Adipocyte (in vitro differentiated cells): ENCODE measurements around the gene ARPP21.

ENCODE experiments used
- DNase-seq: peaks from one replicate; pipeline ENCODE4 v3.0.0-alpha.2; 2015; ENCODE audit warnings: low read depth
- H3K27me3 ChIP-seq: replicated peaks from 2 replicates; pipeline ENCODE4 v1.7.0; 2013; ENCODE audit warnings: mild to moderate bottlenecking, low read length, moderate library complexity; ENCODE audit not compliant: control insufficient read depth, insufficient read depth
- H3K36me3 ChIP-seq: 2 replicates; pipeline ENCODE4 v1.7.0; 2013; ENCODE audit warnings: low read length, mild to moderate bottlenecking, moderate library complexity; ENCODE audit not compliant: control insufficient read depth, insufficient read depth, severe bottlenecking
- H3K4me1 ChIP-seq: 2 replicates; pipeline ENCODE4 v1.7.0; 2013; ENCODE audit warnings: mild to moderate bottlenecking, low read length, moderate library complexity; ENCODE audit not compliant: control insufficient read depth, insufficient read depth
- H3K4me3 ChIP-seq: 2 replicates; pipeline ENCODE4 v1.7.0; 2013; ENCODE audit warnings: mild to moderate bottlenecking, low read length, moderate library complexity
- H3K9ac ChIP-seq: 2 replicates; pipeline ENCODE4 v1.7.0; 2013; ENCODE audit warnings: mild to moderate bottlenecking, low read length, moderate library complexity
- H3K9me3 ChIP-seq: 2 replicates; pipeline ENCODE4 v1.7.0; 2013; ENCODE audit warnings: mild to moderate bottlenecking, low read length, moderate library complexity; ENCODE audit not compliant: control insufficient read depth

Gene ARPP21

GRCh38 chr3:35761311-35761710, 122.0 kb downstream of the ARPP21 start:
- no peaks in the 10 kb centered on the region for H3K9me3 ChIP-seq
- H3K9ac ChIP-seq: no peak overlapping the region
- DNase-seq: no peak
- no peaks in the 10 kb centered on the region for H3K36me3 ChIP-seq
- no peaks in the 10 kb centered on the region for H3K27me3 ChIP-seq
- H3K4me3 ChIP-seq: no peak overlapping the region
- no peaks in the 10 kb centered on the region for H3K4me1 ChIP-seq

- Histone ChIP-seq H3K27me3 (peaks cover 7% of the 10 kb centered on the region), H3K36me3 (no peaks in the 10 kb centered on the region), H3K9ac (no peak overlapping the region), H3K4me1 (no peaks in the 10 kb centered on the region), H3K4me3 (no peak overlapping the region), H3K9me3 (no peaks in the 10 kb centered on the region)
- DNase-seq: no peak
Measured at GRCh38 chr3:35772381-35773015, 133.2 kb downstream of the ARPP21 start.

GRCh38 chr3:35773417-35773816, 134.1 kb downstream of the ARPP21 start:
- Histone ChIP-seq H3K4me1 (no peaks in the 10 kb centered on the region), H3K9me3 (no peaks in the 10 kb centered on the region), H3K27me3 (peaks cover 7% of the 10 kb centered on the region), H3K36me3 (no peaks in the 10 kb centered on the region), H3K9ac (no peak overlapping the region), H3K4me3 (no peak overlapping the region)
- no peak for DNase-seq

GRCh38 chr3:35776346-35776745, 137.0 kb downstream of the ARPP21 start:
- no peak for DNase-seq
- no peaks in the 10 kb centered on the region for H3K4me1 ChIP-seq

GRCh38 chr3:35777065-35777464, 137.7 kb downstream of the ARPP21 start:
- Histone ChIP-seq H3K9me3 (no peaks in the 10 kb centered on the region), H3K9ac (no peak overlapping the region), H3K4me1 (no peaks in the 10 kb centered on the region)

More at GRCh38 chr3:35776346-35776745, 137.0 kb downstream of the ARPP21 start:
- H3K36me3 ChIP-seq: no peaks in the 10 kb centered on the region
- no peak overlapping the region for H3K4me3 ChIP-seq
- peaks cover 4% of the 10 kb centered on the region for H3K27me3 ChIP-seq
- H3K9me3 ChIP-seq: no peaks in the 10 kb centered on the region
- no peak overlapping the region for H3K9ac ChIP-seq

GRCh38 chr3:35777563-35778554, 138.5 kb downstream of the ARPP21 start:
- H3K36me3 ChIP-seq: no peaks in the 10 kb centered on the region
- peaks cover 4% of the 10 kb centered on the region for H3K27me3 ChIP-seq
- no peaks in the 10 kb centered on the region for H3K9me3 ChIP-seq
- no peaks in the 10 kb centered on the region for H3K4me1 ChIP-seq
- H3K9ac ChIP-seq: no peak overlapping the region
- peak; percentile 39 for DNase-seq
- no peak overlapping the region for H3K4me3 ChIP-seq

More at GRCh38 chr3:35777065-35777464, 137.7 kb downstream of the ARPP21 start:
- DNase-seq: no peak
- Histone ChIP-seq H3K36me3 (no peaks in the 10 kb centered on the region), H3K27me3 (peaks cover 4% of the 10 kb centered on the region), H3K4me3 (no peak overlapping the region)

- no peaks in the 10 kb centered on the region for H3K4me1 ChIP-seq
- no peak overlapping the region for H3K4me3 ChIP-seq
- H3K27me3 ChIP-seq: no peaks in the 10 kb centered on the region
- H3K9ac ChIP-seq: no peak overlapping the region
- H3K36me3 ChIP-seq: no peaks in the 10 kb centered on the region
- H3K9me3 ChIP-seq: no peaks in the 10 kb centered on the region
- DNase-seq: no peak
Measured at GRCh38 chr3:35779611-35780010, 140.3 kb downstream of the ARPP21 start.

GRCh38 chr3:35780800-35781199, 141.5 kb downstream of the ARPP21 start:
- Histone ChIP-seq H3K9ac (no peak overlapping the region), H3K4me3 (no peak overlapping the region), H3K9me3 (no peaks in the 10 kb centered on the region), H3K36me3 (no peaks in the 10 kb centered on the region), H3K27me3 (no peaks in the 10 kb centered on the region), H3K4me1 (no peaks in the 10 kb centered on the region)
- no peak for DNase-seq

- no peak for DNase-seq
- Histone ChIP-seq H3K36me3 (no peaks in the 10 kb centered on the region), H3K9me3 (no peaks in the 10 kb centered on the region), H3K27me3 (no peaks in the 10 kb centered on the region), H3K9ac (no peak overlapping the region), H3K4me1 (no peaks in the 10 kb centered on the region), H3K4me3 (no peak overlapping the region)
Measured at GRCh38 chr3:35781558-35781957, 142.2 kb downstream of the ARPP21 start.

- H3K27me3 ChIP-seq: no peaks in the 10 kb centered on the region
- no peaks in the 10 kb centered on the region for H3K36me3 ChIP-seq
- no peaks in the 10 kb centered on the region for H3K4me1 ChIP-seq
- H3K9me3 ChIP-seq: no peaks in the 10 kb centered on the region
- no peak overlapping the region for H3K4me3 ChIP-seq
- DNase-seq: no peak
- no peak overlapping the region for H3K9ac ChIP-seq
Measured at GRCh38 chr3:35782355-35782754, 143.0 kb downstream of the ARPP21 start.

GRCh38 chr3:35784169-35784568, 144.8 kb downstream of the ARPP21 start:
- H3K27me3 ChIP-seq: no peaks in the 10 kb centered on the region
- DNase-seq: no peak
- no peaks in the 10 kb centered on the region for H3K9me3 ChIP-seq
- H3K9ac ChIP-seq: no peak overlapping the region
- no peaks in the 10 kb centered on the region for H3K4me1 ChIP-seq
- no peak overlapping the region for H3K4me3 ChIP-seq
- no peaks in the 10 kb centered on the region for H3K36me3 ChIP-seq
